GM10266 (cell line): ENCODE measurements around the gene SIX2.

Experiments
- DNase-seq: peaks from one replicate; pipeline ENCODE4 v3.0.0; 2012; ENCODE audit errors: extremely low spot score
- CTCF ChIP-seq: IDR thresholded peaks from 2 replicates; pipeline ENCODE4 v1.5.1; 2012; ENCODE audit warnings: mild to moderate bottlenecking, low read depth; ENCODE audit not compliant: control insufficient read depth, insufficient read depth; ENCODE audit errors: missing control alignments

The SIX2 gene

GRCh38 chr2:44964752-44965236, 44.5 kb downstream of the SIX2 start:
- TF ChIP-seq CTCF: peak; percentile 15
- no peak for DNase-seq

- TF ChIP-seq CTCF: no peak
- no peak for DNase-seq
These were observed 47.0 kb downstream of the SIX2 start for GRCh38 chr2:44962176-44962695.

GRCh38 chr2:44960871-44961270, 48.4 kb downstream of the SIX2 start:
- no peak for DNase-seq
- TF ChIP-seq CTCF: no peak

- no peak for DNase-seq
- no peak for TF ChIP-seq CTCF
These were observed 49.4 kb downstream of the SIX2 start for GRCh38 chr2:44959855-44960254.

GRCh38 chr2:44957656-44958327, 51.5 kb downstream of the SIX2 start:
- no peak for DNase-seq
- no peak for TF ChIP-seq CTCF

GRCh38 chr2:44956843-44957242, 52.4 kb downstream of the SIX2 start:
- no peak for DNase-seq
- no peak for TF ChIP-seq CTCF
